IMR-90 (cell line): ENCODE measurements around the gene POLR1D. TPM values are rescaled to one million over a fixed set of nuclear protein-coding genes. Genes with fewer than 3 reads are reported as not detected.

Experiments used
- ATAC-seq: fragments of 200-7000 bp; cut with Tn5 transposase; 2 replicates; pipeline ENCODE4 v1.9.1; 2020; ENCODE audit warnings: low read depth, mild to moderate bottlenecking, moderate library complexity
- BruUV-seq: library from RNA; stranded (reverse); fragments of 400-500 nt; replicated peaks from 2 replicates; lab custom pipeline; 2021; lab: Mats Ljungman, UMichigan
- CTCF ChIA-PET: fragments of 300-600 bp; formaldehyde crosslinking; extraction: SDS; loops from one replicate; lab custom pipeline; 2021; ENCODE audit warnings: antibody characterized with exemption; lab: Yijun Ruan, JAX
- POLR2A ChIA-PET: fragments of 300-600 bp; sonication (Branson Sonifier 250); formaldehyde crosslinking; loops from one replicate; lab custom pipeline; 2022; ENCODE audit warnings: antibody characterized with exemption; ENCODE audit not compliant: unreplicated experiment; lab: Charles Lee
- DNase-seq: peaks from one replicate; pipeline ENCODE4 v3.0.0; 2013
- H2AFZ ChIP-seq: replicated peaks from 2 replicates; pipeline ENCODE3; 2013; ENCODE audit warnings: low read length, mild to moderate bottlenecking; ENCODE audit not compliant: poor library complexity
- H2AK5ac ChIP-seq: 2 replicates; pipeline ENCODE4 v1.6.1; 2013; ENCODE audit warnings: low read depth, low read length, inconsistent platforms
- H2AK9ac ChIP-seq: replicated peaks from 2 replicates; pipeline ENCODE3; 2013; ENCODE audit warnings: mild to moderate bottlenecking, low read depth, low read length, moderate library complexity; ENCODE audit not compliant: poor library complexity
- H2BK120ac ChIP-seq: 2 replicates; pipeline ENCODE4 v1.6.1; 2013; ENCODE audit warnings: low read depth, low read length, inconsistent platforms
- H2BK15ac ChIP-seq: 3 replicates; pipeline ENCODE4 v1.6.1; 2013; ENCODE audit warnings: low read depth, low read length, inconsistent platforms
- H2BK20ac ChIP-seq: 2 replicates; pipeline ENCODE4 v1.6.1; 2013; ENCODE audit warnings: low read depth, mild to moderate bottlenecking, inconsistent platforms, low read length, moderate library complexity
- H2BK5ac ChIP-seq: 2 replicates; pipeline ENCODE4 v1.6.1; 2013; ENCODE audit warnings: mild to moderate bottlenecking, low read depth, low read length, inconsistent platforms; ENCODE audit not compliant: poor library complexity, severe bottlenecking
- H3K14ac ChIP-seq: replicated peaks from 2 replicates; pipeline ENCODE4 v1.6.1; 2013; ENCODE audit warnings: low read depth, low read length, inconsistent platforms
- H3K18ac ChIP-seq: 2 replicates; pipeline ENCODE4 v1.6.1; 2013; ENCODE audit warnings: low read depth, low read length, control low read depth
- H3K23ac ChIP-seq: 2 replicates; pipeline ENCODE4 v1.6.1; 2013; ENCODE audit warnings: low read depth, low read length, inconsistent platforms
- H3K27ac ChIP-seq: 2 replicates; pipeline ENCODE4 v1.5.1; 2013; ENCODE audit warnings: mild to moderate bottlenecking, control low read depth, low read length; ENCODE audit not compliant: insufficient read depth
- H3K27me3 ChIP-seq: 2 replicates; pipeline ENCODE4 v1.6.1; 2013; ENCODE audit warnings: low read length; ENCODE audit not compliant: control insufficient read depth, insufficient read depth
- H3K36me3 ChIP-seq: 2 replicates; pipeline ENCODE4 v1.6.1; 2013; ENCODE audit warnings: low read length, mixed read lengths; ENCODE audit not compliant: control insufficient read depth, insufficient read depth
- H3K4ac ChIP-seq: 2 replicates; pipeline ENCODE4 v1.6.1; 2013; ENCODE audit warnings: low read depth, low read length, inconsistent platforms
- H3K4me1 ChIP-seq: 2 replicates; pipeline ENCODE4 v1.6.1; 2013; ENCODE audit warnings: low read length, mixed read lengths; ENCODE audit not compliant: control insufficient read depth, insufficient read depth
- H3K4me2 ChIP-seq: 2 replicates; pipeline ENCODE4 v1.6.1; 2013; ENCODE audit warnings: low read depth, mild to moderate bottlenecking, control low read depth, low read length, moderate library complexity
- H3K4me3 ChIP-seq: 2 replicates; pipeline ENCODE4 v1.5.1; 2013; ENCODE audit warnings: low read depth, mild to moderate bottlenecking, control low read depth, low read length, moderate library complexity; ENCODE audit not compliant: insufficient read depth
- H3K56ac ChIP-seq: 2 replicates; pipeline ENCODE4 v1.6.1; 2013; ENCODE audit warnings: low read length, inconsistent platforms; ENCODE audit not compliant: insufficient read depth; ENCODE audit errors: extremely low read depth
- H3K79me1 ChIP-seq, 2 experiments: 2 replicates each; pipeline ENCODE4 v1.6.1; 2013; ENCODE audit warnings: low read length in 2 of 2, inconsistent platforms in 1 of 2, low read depth in 1 of 2
- H3K9ac ChIP-seq: 2 replicates; pipeline ENCODE4 v1.6.1; 2013; ENCODE audit warnings: low read depth, low read length, control low read depth
- H3K9me1 ChIP-seq: 2 replicates; pipeline ENCODE4 v1.6.1; 2013; ENCODE audit warnings: low read length, inconsistent platforms; ENCODE audit not compliant: insufficient read depth
- H3K9me3 ChIP-seq: 2 replicates; pipeline ENCODE4 v1.6.1; 2013; ENCODE audit warnings: low read length; ENCODE audit not compliant: control insufficient read depth, insufficient read depth
- H4K20me1 ChIP-seq: 2 replicates; pipeline ENCODE4 v1.6.1; 2013; ENCODE audit warnings: low read length, inconsistent platforms; ENCODE audit not compliant: insufficient read depth
- H4K5ac ChIP-seq: 2 replicates; pipeline ENCODE4 v1.6.1; 2013; ENCODE audit warnings: mild to moderate bottlenecking, low read depth, low read length, control low read depth
- H4K8ac ChIP-seq, 2 experiments: 2 replicates each; pipeline ENCODE4 v1.6.1; 2013; ENCODE audit warnings: low read depth in 2 of 2, low read length in 2 of 2, control low read depth in 1 of 2, inconsistent platforms in 1 of 2
- H4K91ac ChIP-seq: 2 replicates; pipeline ENCODE4 v1.6.1; 2013; ENCODE audit warnings: low read depth, low read length, inconsistent platforms; ENCODE audit not compliant: insufficient read depth
- NFE2L2 ChIP-seq: fragments of 150-350 bp; IDR thresholded peaks from 2 replicates; pipeline ENCODE4 v1.6.1; 2016; ENCODE audit warnings: low read depth, mild to moderate bottlenecking, low read length
- USF2 ChIP-seq: fragments of 150-350 bp; IDR thresholded peaks from 2 replicates; pipeline ENCODE4 v1.6.1; 2017; ENCODE audit warnings: mild to moderate bottlenecking, antibody characterized with exemption, low read length, low read depth
- WGBS, 2 experiments: methylation state at CpG; one replicate each; pipeline versions ENCODE4 v1.1.5 to v1.1.7; 2013; ENCODE audit warnings: missing lambda C conversion rate in 2 of 2; ENCODE audit not compliant: insufficient read length in 1 of 2; ENCODE audit errors: extremely low coverage in 2 of 2; 5-methylcytosine and 5-hydroxymethylcytosine counted together
- dilution Hi-C: fragments of 300-500 bp; cut with HindIII; formaldehyde crosslinking; loops from one replicate; pipeline ENCODE4 v1.14.3; 2018; ENCODE audit warnings: low sequenced_read_pairs; ENCODE audit not compliant: unreplicated experiment
- in situ Hi-C: fragments of 300-500 bp; cut with MboI; formaldehyde crosslinking; loops from 3 replicates; pipeline ENCODE4 v1.14.3; 2019; ENCODE audit warnings: low sequenced_read_pairs, inconsistent platforms, mixed read lengths
- intact Hi-C: fragments of 100-400 bp; cut with micrococcal nuclease; formaldehyde crosslinking; loops from 2 replicates; pipeline ENCODE4 v1.10.0; 2022
- polyA plus RNA-seq, 3 experiments: library from polyadenylated mRNA; depleted of rRNA; stranded (reverse); fragments of >200 nt; gene quantifications; 2 replicates each; pipeline ENCODE4 v1.2.3, GENCODE V29; 2012; ENCODE audit warnings: low replicate concordance in 1 of 3
- total RNA-seq: library from RNA; depleted of rRNA; stranded (reverse); fragments of >200 nt; gene quantifications from 2 replicates; pipeline ENCODE4 v1.2.3, GENCODE V29; 2012
- TF ChIP-seq, protein P1 (sequence below): fragments of 150-350 bp; IDR thresholded peaks from 2 replicates; pipeline ENCODE4 v1.6.1; 2016; ENCODE audit warnings: low read depth, mild to moderate bottlenecking, low read length, moderate library complexity, borderline replicate concordance

POLR1D gene
- total and polyA plus RNA-seq, 2 of the 4 experiments (the other 2 are of a cell fraction) = 65.4 to 110 TPM

DNA sequence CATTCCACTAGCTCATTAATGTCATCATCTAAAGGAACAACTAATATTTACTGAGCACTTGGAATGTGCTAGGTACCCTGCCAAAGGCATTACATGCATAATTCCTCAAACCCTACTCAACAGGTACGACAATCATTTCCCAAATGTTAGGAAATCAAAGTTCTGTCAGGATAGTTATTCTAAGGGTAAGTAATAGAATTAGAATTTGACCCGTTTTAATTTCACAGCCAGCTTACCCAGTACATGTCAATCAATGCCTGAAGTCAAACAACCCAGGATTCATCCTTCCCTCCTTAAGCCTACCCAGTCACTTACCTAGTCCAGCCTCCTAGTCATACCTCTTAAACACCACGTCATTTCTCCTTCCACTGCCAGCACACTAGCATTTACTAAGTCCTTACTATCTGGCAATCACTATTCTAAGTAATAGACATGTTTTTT is 3.8 kb upstream of the POLR1D start:
- no peak for ATAC-seq
- H3K4me3 ChIP-seq = no peak overlapping the region
- no peak for DNase-seq
- TF ChIP-seq USF2 = no peak
- no peak for TF ChIP-seq NFE2L2
- TF ChIP-seq, protein P1, sequence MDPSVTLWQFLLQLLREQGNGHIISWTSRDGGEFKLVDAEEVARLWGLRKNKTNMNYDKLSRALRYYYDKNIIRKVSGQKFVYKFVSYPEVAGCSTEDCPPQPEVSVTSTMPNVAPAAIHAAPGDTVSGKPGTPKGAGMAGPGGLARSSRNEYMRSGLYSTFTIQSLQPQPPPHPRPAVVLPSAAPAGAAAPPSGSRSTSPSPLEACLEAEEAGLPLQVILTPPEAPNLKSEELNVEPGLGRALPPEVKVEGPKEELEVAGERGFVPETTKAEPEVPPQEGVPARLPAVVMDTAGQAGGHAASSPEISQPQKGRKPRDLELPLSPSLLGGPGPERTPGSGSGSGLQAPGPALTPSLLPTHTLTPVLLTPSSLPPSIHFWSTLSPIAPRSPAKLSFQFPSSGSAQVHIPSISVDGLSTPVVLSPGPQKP = no peak
- H4K20me1 ChIP-seq = peaks cover 9% of the 10 kb centered on the region
- no peak overlapping the region for H4K8ac ChIP-seq
- in situ Hi-C loops = loop anchor here (25.0 kb wide), 1 partner anchor 631 kb away; no protein-coding TSS in a partner anchor
- CTCF ChIA-PET = interaction anchor here (1.7 kb wide), 1 partner anchor 16 kb away, joined by 3 read pairs; no protein-coding TSS in a partner anchor
- H3K9me1 ChIP-seq = peaks cover 6% of the 10 kb centered on the region
- no peak overlapping the region for H2BK15ac ChIP-seq
- H3K4me1 ChIP-seq = no peaks in the 10 kb centered on the region
- intact Hi-C loops = loop anchor here (1.0 kb wide), 1 partner anchor 30 kb away; no protein-coding TSS in a partner anchor
- H3K27ac ChIP-seq = no peak overlapping the region
- H4K5ac ChIP-seq = no peak overlapping the region
- dilution Hi-C loops = no loop called here
- no peak overlapping the region for H3K9ac ChIP-seq
- BruUV-seq = no TSS peak
- H4K91ac ChIP-seq = no peak overlapping the region
- no peak overlapping the region for H3K4ac ChIP-seq
- H2BK20ac ChIP-seq = no peak overlapping the region
- no peak overlapping the region for H2AFZ ChIP-seq
- no peaks in the 10 kb centered on the region for H3K27me3 ChIP-seq
- H2AK5ac ChIP-seq = no peak overlapping the region
- peaks cover 33 to 48% of the 10 kb centered on the region in 2 experiments for H3K79me1 ChIP-seq
- no peak overlapping the region for H2BK5ac ChIP-seq
- no peak overlapping the region for H3K23ac ChIP-seq
- no peak overlapping the region for H3K56ac ChIP-seq
- no peak overlapping the region for H3K4me2 ChIP-seq
- H3K18ac ChIP-seq = no peak overlapping the region
- no CpG with 5 or more reads among the region's 3 CpGs for WGBS, 2 experiments
- H3K14ac ChIP-seq = no peak overlapping the region
- no peak overlapping the region for H2BK120ac ChIP-seq
- H3K9me3 ChIP-seq = peaks cover 2% of the 10 kb centered on the region; the same call in 1 of the 2 replicates
- POLR2A ChIA-PET = no interaction called here
- no peak overlapping the region for H2AK9ac ChIP-seq
- H3K36me3 ChIP-seq = peaks cover 2% of the 10 kb centered on the region; the same call in 1 of the 2 replicates
